GM23248 (cell line): Measurements from ENCODE around the gene PLXNB3. TPM values are rescaled to one million over a fixed set of nuclear protein-coding genes. Genes with fewer than 3 reads are reported as not detected.

Experiments used
- DNase-seq: peaks from one replicate; pipeline ENCODE4 v3.0.0-alpha.2; 2015
- H2AFZ ChIP-seq: fragments of 200-600 bp; sonication (generic); 2 replicates; pipeline ENCODE4 v1.6.1; 2016; ENCODE audit warnings: antibody characterized with exemption
- H3F3A ChIP-seq: fragments of 200-600 bp; sonication (generic); 2 replicates; pipeline ENCODE4 v1.6.1; 2016; ENCODE audit warnings: mild to moderate bottlenecking, antibody characterized with exemption, mixed run types; ENCODE audit not compliant: insufficient read depth
- H3K27ac ChIP-seq: fragments of 200-600 bp; sonication (generic); 2 replicates; pipeline ENCODE4 v1.5.1; 2016; ENCODE audit warnings: mild to moderate bottlenecking
- H3K27me3 ChIP-seq: fragments of 200-600 bp; sonication (generic); replicated peaks from 2 replicates; pipeline ENCODE4 v1.6.1; 2016; ENCODE audit warnings: mild to moderate bottlenecking; ENCODE audit not compliant: insufficient read depth
- H3K36me3 ChIP-seq: fragments of 200-600 bp; sonication (generic); 2 replicates; pipeline ENCODE4 v1.6.1; 2016; ENCODE audit warnings: low read depth, mild to moderate bottlenecking
- H3K4me1 ChIP-seq: fragments of 200-600 bp; sonication (generic); 2 replicates; pipeline ENCODE4 v1.6.1; 2016; ENCODE audit warnings: mild to moderate bottlenecking; ENCODE audit not compliant: insufficient read depth
- H3K4me2 ChIP-seq: fragments of 200-600 bp; sonication (generic); one replicate; pipeline ENCODE4 v1.6.1; 2016; ENCODE audit warnings: mild to moderate bottlenecking; ENCODE audit not compliant: unreplicated experiment
- H3K4me3 ChIP-seq: fragments of 200-600 bp; sonication (generic); 2 replicates; pipeline ENCODE4 v1.5.1; 2016; ENCODE audit warnings: mild to moderate bottlenecking
- H3K79me2 ChIP-seq: fragments of 200-600 bp; sonication (generic); 2 replicates; pipeline ENCODE4 v1.6.1; 2016; ENCODE audit warnings: mild to moderate bottlenecking; ENCODE audit not compliant: insufficient read depth
- H3K9ac ChIP-seq: fragments of 200-600 bp; sonication (generic); 2 replicates; pipeline ENCODE4 v1.6.1; 2016; ENCODE audit warnings: mild to moderate bottlenecking
- H3K9me2 ChIP-seq: fragments of 200-600 bp; sonication (generic); 2 replicates; pipeline ENCODE4 v1.6.1; 2016; ENCODE audit warnings: mixed run types, mild to moderate bottlenecking, moderate library complexity; ENCODE audit not compliant: insufficient read depth
- H3K9me3 ChIP-seq: fragments of 200-600 bp; sonication (generic); one replicate; pipeline ENCODE4 v1.6.1; 2017; ENCODE audit warnings: low read depth
- H4K20me1 ChIP-seq: fragments of 200-600 bp; sonication (generic); 2 replicates; pipeline ENCODE4 v1.6.0; 2016; ENCODE audit not compliant: insufficient read depth
- EZH2 ChIP-seq: fragments of 200-600 bp; sonication (generic); IDR thresholded peaks from 2 replicates; pipeline ENCODE4 v1.6.1; 2018; ENCODE audit warnings: antibody characterized with exemption, mild to moderate bottlenecking; ENCODE audit not compliant: insufficient read depth, poor library complexity, severe bottlenecking
- EZH2phosphoT487 ChIP-seq: fragments of 200-600 bp; sonication (generic); IDR thresholded peaks from 2 replicates; pipeline ENCODE4 v1.6.1; 2018; ENCODE audit warnings: antibody characterized with exemption, moderate library complexity, mild to moderate bottlenecking, low read depth; ENCODE audit not compliant: insufficient read depth
- WGBS, 2 experiments: methylation state at CpG; one replicate each; pipeline ENCODE4 v1.1.6; 2015 to 2017; ENCODE audit warnings: low lambda C conversion rate in 2 of 2, low coverage in 1 of 2; ENCODE audit errors: missing lambda C conversion rate in 2 of 2; 5-methylcytosine and 5-hydroxymethylcytosine counted together
- in situ Hi-C: fragments of 300-500 bp; cut with MboI; formaldehyde crosslinking; loops from 2 replicates; pipeline ENCODE4 v1.15.0; 2020
- polyA plus RNA-seq: library from polyadenylated mRNA; unstranded; fragments of >200 nt; fragmentation: Nextera tagmentation; extraction: Ambion mirVana; gene quantifications from 2 replicates; pipeline ENCODE4 v1.2.1, GENCODE V29; 2016
- total RNA-seq: library from RNA; depleted of rRNA; stranded (reverse); fragments of >200 nt; shearing (Covaris generic); gene quantifications from 2 replicates; pipeline ENCODE4 v1.2.3, GENCODE V29; 2014

The PLXNB3 gene
- total and polyA plus RNA-seq, 2 experiments from 2014 or later, result 8.8 to 12.5 TPM

DNA sequence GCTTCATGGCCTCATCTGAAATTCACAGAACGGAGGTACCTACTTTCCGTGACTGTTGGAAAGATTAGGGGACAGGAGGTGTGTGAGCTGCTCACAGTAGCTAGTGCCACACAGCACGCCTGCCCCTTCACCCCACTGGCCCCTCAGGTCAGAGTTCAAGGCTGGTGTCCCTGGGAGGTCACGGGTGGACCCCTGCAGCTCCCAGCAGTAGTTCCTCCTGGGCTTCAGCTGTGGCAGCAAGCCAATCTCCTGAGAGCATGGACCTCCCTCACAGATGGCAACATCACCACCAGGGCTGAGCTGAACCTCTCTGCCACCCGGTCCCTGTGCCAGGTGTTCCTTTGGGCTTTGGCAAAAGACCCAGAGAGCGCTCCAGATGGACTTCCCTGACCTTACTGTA lies 28.3 kb downstream of the PLXNB3 start:
- Histone ChIP-seq H3K9ac (no peak overlapping the region; the same call in 1 of the 2 replicates), H3K9me3 (no peaks in the 10 kb centered on the region), H3K4me3 (no peak overlapping the region), H3F3A (no peaks in the 10 kb centered on the region), H2AFZ (no peak overlapping the region), H3K9me2 (no peaks in the 10 kb centered on the region), H3K4me2 (no peak overlapping the region), H3K79me2 (peaks cover 63% of the 10 kb centered on the region), H4K20me1 (no peaks in the 10 kb centered on the region), H3K36me3 (no peaks in the 10 kb centered on the region), H3K4me1 (no peaks in the 10 kb centered on the region), H3K27me3 (no peaks in the 10 kb centered on the region), H3K27ac (no peak overlapping the region)
- in situ Hi-C loops, result no loop called here
- 70 to 76% methylated on average over 2 to 6 of the region's 6 CpGs for WGBS, 2 experiments
- TF ChIP-seq EZH2 (no peak), EZH2phosphoT487 (no peak)
- DNase-seq, result no peak

DNA sequence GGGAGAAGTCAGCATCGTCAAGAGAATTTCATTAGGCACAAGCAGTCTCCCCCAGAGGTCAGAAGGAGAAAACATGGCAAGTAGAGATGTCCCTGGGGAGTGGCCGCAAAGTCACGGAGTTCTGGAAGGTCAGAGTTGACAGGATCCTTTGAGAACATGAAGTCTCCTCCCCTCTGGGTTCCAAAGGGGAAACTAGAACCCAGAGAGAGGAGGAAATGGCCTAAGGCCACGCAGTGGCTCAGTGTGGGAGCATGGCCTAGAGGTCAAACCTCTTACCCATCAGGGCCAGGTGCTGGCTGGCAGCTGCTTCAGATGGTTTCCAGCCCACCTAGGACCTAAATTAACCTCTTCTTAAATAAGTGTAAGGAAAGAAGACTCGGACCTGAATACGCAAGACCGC lies 29.2 kb downstream of the PLXNB3 start:
- H3K9ac ChIP-seq, result peak overlapping the region; percentile 95
- H3K4me2 ChIP-seq, result peak overlapping the region; percentile 95
- H3K9me2 ChIP-seq, result no peaks in the 10 kb centered on the region
- H3F3A ChIP-seq, result no peaks in the 10 kb centered on the region
- peaks cover 63% of the 10 kb centered on the region for H3K79me2 ChIP-seq
- no peaks in the 10 kb centered on the region for H3K9me3 ChIP-seq
- DNase-seq, result no peak
- in situ Hi-C loops, result no loop called here
- H3K27me3 ChIP-seq, result no peaks in the 10 kb centered on the region
- no peaks in the 10 kb centered on the region for H3K36me3 ChIP-seq
- H2AFZ ChIP-seq, result peak overlapping the region; percentile 78
- no peaks in the 10 kb centered on the region for H4K20me1 ChIP-seq
- H3K27ac ChIP-seq, result peak overlapping the region; percentile 92
- H3K4me3 ChIP-seq, result peak overlapping the region; percentile 94
- no peaks in the 10 kb centered on the region for H3K4me1 ChIP-seq
- no peak for TF ChIP-seq EZH2phosphoT487
- no peak for TF ChIP-seq EZH2
- WGBS, 2 experiments, result 16 to 20% methylated on average over 7 of the region's 7 CpGs

DNA sequence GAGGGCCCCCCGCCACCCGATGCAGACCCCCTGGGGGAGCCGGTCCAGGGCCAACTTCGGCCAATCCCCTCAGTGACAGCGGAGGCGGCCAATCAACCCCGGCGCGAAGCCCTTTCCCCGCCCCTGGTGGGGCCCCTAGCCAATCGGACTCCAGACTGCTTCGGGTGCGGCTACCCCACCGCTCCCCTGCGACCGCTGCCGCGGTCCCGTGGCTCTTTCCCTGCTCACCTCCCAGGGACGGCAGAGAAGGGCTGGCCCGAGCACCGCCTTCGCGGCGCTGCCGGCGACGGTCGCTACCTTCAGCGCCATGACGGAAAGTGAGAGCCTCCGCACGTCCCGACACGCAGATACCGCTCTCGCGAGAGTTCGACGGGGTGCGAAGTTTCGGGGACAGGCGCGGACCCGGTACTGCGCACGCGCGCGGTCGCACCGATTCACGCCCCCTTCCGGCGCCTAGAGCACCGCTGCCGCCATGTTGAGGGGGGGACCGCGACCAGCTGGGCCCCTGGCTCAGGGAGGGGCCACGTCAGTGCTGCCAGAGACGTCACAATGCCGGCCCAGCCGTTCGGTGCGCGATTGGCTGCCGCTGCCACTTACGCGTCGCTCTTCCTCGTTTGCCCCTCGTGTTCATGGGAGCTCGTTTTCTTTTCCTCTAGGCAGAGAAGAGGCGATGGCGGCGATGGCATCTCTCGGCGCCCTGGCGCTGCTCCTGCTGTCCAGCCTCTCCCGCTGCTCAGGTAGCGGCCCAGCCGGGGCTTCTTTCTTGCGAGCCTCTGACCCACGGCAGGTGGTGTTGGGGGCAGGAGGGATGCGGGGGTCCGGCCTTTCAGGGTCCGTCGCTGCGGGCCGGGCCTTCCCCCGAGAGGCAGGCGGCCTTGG lies 30.2 kb downstream of the PLXNB3 start, which contains the start of the genes IDH3G and SSR4:
Gene IDH3G (minus strand): TSS at position 358 of the 879 bp plus-strand sequence. CDS start 49 bp downstream, at position 309.
Gene SSR4 (plus strand): TSS at position 651 of the 879 bp plus-strand sequence. CDS start 20 bp downstream, at position 671.
- H3K27ac ChIP-seq, result peak within 1 kb of the TSS; percentile 92
- no peaks in the 10 kb centered on the region for H3K4me1 ChIP-seq
- H3K79me2 ChIP-seq, result peaks cover 63% of the 10 kb centered on the region
- H3K9me3 ChIP-seq, result no peaks in the 10 kb centered on the region
- no peaks in the 10 kb centered on the region for H3K9me2 ChIP-seq
- H3K4me2 ChIP-seq, result peak within 1 kb of the TSS; percentile 95
- H3F3A ChIP-seq, result no peaks in the 10 kb centered on the region
- no peaks in the 10 kb centered on the region for H4K20me1 ChIP-seq
- peak within 1 kb of the TSS; percentile 78 for H2AFZ ChIP-seq
- DNase-seq, result peak; percentile 95
- WGBS, 2 experiments, result 1 to 2% methylated on average over 37 to 50 of the region's 92 CpGs
- no peaks in the 10 kb centered on the region for H3K27me3 ChIP-seq
- no peaks in the 10 kb centered on the region for H3K36me3 ChIP-seq
- TF ChIP-seq EZH2phosphoT487 (no peak), EZH2 (no peak)
- peak within 1 kb of the TSS; percentile 95 for H3K9ac ChIP-seq
- in situ Hi-C loops, result no loop called here
- peak within 1 kb of the TSS; percentile 94 for H3K4me3 ChIP-seq

DNA sequence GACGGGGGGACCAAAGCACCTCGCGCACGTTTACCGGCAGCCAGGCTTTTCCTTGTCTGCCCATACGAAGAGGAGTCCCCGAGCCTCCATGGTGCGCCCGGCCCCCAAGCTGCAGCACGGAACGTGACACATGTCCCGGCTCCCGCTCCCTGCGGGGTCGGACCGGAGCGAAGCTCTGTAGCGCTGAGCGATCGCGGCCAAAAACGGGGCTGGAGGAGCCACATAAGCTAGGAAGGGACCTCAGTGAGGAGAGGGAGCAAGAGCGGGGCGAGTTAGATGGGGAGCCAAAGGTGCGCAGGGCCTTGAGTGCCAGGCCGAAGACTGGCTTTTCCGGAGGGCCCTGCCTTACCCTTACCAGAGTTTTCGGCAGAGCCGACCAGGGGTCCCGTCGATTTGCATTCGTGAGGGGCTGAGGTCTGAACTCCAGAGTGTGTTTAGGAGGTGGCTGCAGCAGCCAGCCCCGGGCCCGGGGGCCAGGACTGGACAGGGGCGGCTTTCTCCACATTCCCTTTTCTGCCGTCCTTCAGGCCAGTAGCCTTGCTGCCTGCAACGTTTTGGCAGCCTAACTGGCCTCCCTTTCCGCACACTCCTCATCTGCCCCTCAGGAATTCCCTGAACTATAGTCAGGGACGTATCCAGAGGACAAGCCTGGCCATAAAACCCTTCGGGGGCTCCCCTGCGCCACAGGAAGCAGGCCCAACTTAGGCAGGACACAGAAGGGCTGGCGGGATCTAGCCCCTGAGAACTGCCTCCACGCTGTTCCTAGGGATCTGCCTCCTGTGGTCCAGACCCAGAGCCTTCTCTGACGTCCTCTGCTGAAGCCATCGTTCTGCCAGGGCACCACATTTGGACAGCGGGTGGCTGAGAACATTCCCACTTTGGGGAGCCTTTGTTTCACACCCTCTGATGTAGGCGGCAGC lies 31.1 kb downstream of the PLXNB3 start:
- Histone ChIP-seq H3K9me3 (no peaks in the 10 kb centered on the region), H3K79me2 (peaks cover 63% of the 10 kb centered on the region), H3F3A (no peaks in the 10 kb centered on the region), H3K4me3 (peak overlapping the region; percentile 94), H4K20me1 (no peaks in the 10 kb centered on the region), H2AFZ (peak overlapping the region; percentile 78), H3K9ac (peak overlapping the region; percentile 95), H3K27ac (peak overlapping the region; percentile 92), H3K9me2 (no peaks in the 10 kb centered on the region), H3K36me3 (no peaks in the 10 kb centered on the region), H3K27me3 (no peaks in the 10 kb centered on the region), H3K4me1 (no peaks in the 10 kb centered on the region), H3K4me2 (peak overlapping the region; percentile 80)
- DNase-seq, result peak; percentile 52
- in situ Hi-C loops, result no loop called here
- whole genome bisulfite sequencing, 2 experiments, result 1 to 10% methylated on average over 18 to 29 of the region's 47 CpGs
- TF ChIP-seq EZH2 (no peak), EZH2phosphoT487 (no peak)
